Lung (tissue), 12 donors: ENCODE results near the gene FOXA2. TPM values are rescaled to one million over a fixed set of nuclear protein-coding genes. Genes with fewer than 3 reads are reported as not detected.

Source experiments
- ATAC-seq: fragments of 200-7000 bp; cut with Tn5 transposase; one replicate; pipeline ENCODE4 v1.9.1; 2020; ENCODE audit warnings: moderate number of reproducible peaks; ENCODE audit not compliant: insufficient read depth, low FRiP score
- DNase-seq, 3 donors: peaks; one replicate each; pipeline ENCODE4 v3.0.0-alpha.2; 2013 to 2017
- H3K27ac ChIP-seq, 2 donors: one replicate each; pipeline ENCODE4 v1.5.1; 2013; ENCODE audit warnings: mild to moderate bottlenecking in 2 of 2, moderate library complexity in 2 of 2, control low read depth in 1 of 2, inconsistent platforms in 1 of 2, low read depth in 1 of 2, low read length in 1 of 2
- H3K27me3 ChIP-seq, 3 donors: one replicate each; pipeline ENCODE4 v1.5.1; 2013; ENCODE audit warnings: low read length in 2 of 3; ENCODE audit not compliant: control insufficient read depth in 3 of 3, insufficient read depth in 3 of 3
- H3K36me3 ChIP-seq, 4 donors: one replicate each; pipeline ENCODE4 v1.5.1; 2013; ENCODE audit warnings: low read length in 4 of 4, mild to moderate bottlenecking in 1 of 4, moderate library complexity in 1 of 4; ENCODE audit not compliant: control insufficient read depth in 4 of 4, insufficient read depth in 4 of 4
- H3K4me1 ChIP-seq, 5 donors: one replicate each; pipeline ENCODE4 v1.5.1; 2013; ENCODE audit warnings: low read length in 5 of 5, mild to moderate bottlenecking in 2 of 5, moderate library complexity in 1 of 5; ENCODE audit not compliant: control insufficient read depth in 5 of 5, insufficient read depth in 5 of 5
- H3K4me3 ChIP-seq: one replicate; pipeline ENCODE4 v1.5.1; 2013; ENCODE audit warnings: mild to moderate bottlenecking, control low read depth, moderate library complexity
- H3K9ac ChIP-seq, 2 donors: one replicate each; pipeline ENCODE4 v1.5.1; 2013; ENCODE audit warnings: low read length in 2 of 2, control low read depth in 1 of 2; ENCODE audit not compliant: insufficient read depth in 1 of 2
- H3K9me3 ChIP-seq, 4 donors: one replicate each; pipeline ENCODE4 v1.5.1; 2013; ENCODE audit warnings: low read length in 3 of 4, mild to moderate bottlenecking in 1 of 4, moderate library complexity in 1 of 4; ENCODE audit not compliant: control insufficient read depth in 4 of 4, insufficient read depth in 3 of 4
- WGBS, 2 donors: extraction: QIAGEN DNeasy Blood & Tissue Kit; methylation state at CpG; one replicate each; pipeline ENCODE4 v1.1.7; 2013; 5-methylcytosine and 5-hydroxymethylcytosine counted together
- polyA plus RNA-seq, 2 donors: library from polyadenylated mRNA; stranded (reverse); fragments of 200-250 nt; gene quantifications; one replicate each; pipeline ENCODE4 v1.2.1, GENCODE V29; 2013
- total RNA-seq, 2 donors: library from RNA; depleted of rRNA in 1 of 2; stranded (reverse); fragments of >200 nt in 1 of 2; gene quantifications; one replicate each; pipeline ENCODE4 v1.2.1, GENCODE V29; 2014 to 2021
- TF ChIP-seq, protein P1 (sequence below): IDR thresholded peaks from 2 replicates; pipeline ENCODE4 v1.5.1; 2012; ENCODE audit warnings: mild to moderate bottlenecking; ENCODE audit errors: control extremely low read depth, extremely low read depth
- donor health status: control.
- donor health status: control.
- donor health status: Bipolar disorder and iron deficiency.
- donor health status: healthy.
- donor health status: DM: yes; HTN: yes; CAD: no.

The FOXA2 gene
- total and polyA plus RNA-seq, 4 donors = 10.0 to 39.5 (median 17.6) TPM

DNA sequence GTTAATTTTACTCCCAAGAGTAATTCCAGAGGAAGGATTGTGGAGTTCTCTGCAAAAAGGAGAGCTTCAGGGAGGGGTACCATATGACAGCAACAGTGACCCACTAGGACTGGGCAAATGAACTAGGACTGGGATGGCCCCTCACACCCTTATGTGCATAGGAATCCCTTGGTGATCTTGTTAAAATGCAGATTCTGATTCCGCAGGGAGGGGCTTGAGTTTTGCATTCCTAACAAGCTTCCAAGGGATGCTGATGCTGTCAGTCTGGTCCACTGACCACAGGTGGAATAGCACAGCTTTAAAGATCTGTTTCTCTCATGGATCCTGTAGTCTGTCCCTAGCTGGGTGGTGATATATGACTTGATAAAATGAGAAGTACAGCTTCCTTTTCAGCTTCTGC lies 6.3 kb upstream of the FOXA2 start:
- H3K27ac ChIP-seq = no peak overlapping the region
- no peak overlapping the region for H3K4me3 ChIP-seq
- TF ChIP-seq, protein P1, sequence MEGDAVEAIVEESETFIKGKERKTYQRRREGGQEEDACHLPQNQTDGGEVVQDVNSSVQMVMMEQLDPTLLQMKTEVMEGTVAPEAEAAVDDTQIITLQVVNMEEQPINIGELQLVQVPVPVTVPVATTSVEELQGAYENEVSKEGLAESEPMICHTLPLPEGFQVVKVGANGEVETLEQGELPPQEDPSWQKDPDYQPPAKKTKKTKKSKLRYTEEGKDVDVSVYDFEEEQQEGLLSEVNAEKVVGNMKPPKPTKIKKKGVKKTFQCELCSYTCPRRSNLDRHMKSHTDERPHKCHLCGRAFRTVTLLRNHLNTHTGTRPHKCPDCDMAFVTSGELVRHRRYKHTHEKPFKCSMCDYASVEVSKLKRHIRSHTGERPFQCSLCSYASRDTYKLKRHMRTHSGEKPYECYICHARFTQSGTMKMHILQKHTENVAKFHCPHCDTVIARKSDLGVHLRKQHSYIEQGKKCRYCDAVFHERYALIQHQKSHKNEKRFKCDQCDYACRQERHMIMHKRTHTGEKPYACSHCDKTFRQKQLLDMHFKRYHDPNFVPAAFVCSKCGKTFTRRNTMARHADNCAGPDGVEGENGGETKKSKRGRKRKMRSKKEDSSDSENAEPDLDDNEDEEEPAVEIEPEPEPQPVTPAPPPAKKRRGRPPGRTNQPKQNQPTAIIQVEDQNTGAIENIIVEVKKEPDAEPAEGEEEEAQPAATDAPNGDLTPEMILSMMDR = no peak
- H3K9me3 ChIP-seq = peaks cover 0 to 2% (median 0%) of the 10 kb centered on the region in 4 donors
- ATAC-seq (no peak), DNase-seq (no peak)
- H3K4me1 ChIP-seq = peaks cover 0 to 3% (median 0%) of the 10 kb centered on the region in 5 donors
- 23 to 26% methylated on average over 1 of the region's 1 CpG for WGBS, 2 donors
- no peak overlapping the region for H3K9ac ChIP-seq
- peaks cover 0 to 70% (median 69%) of the 10 kb centered on the region in 3 donors for H3K27me3 ChIP-seq
- H3K36me3 ChIP-seq = no peaks in the 10 kb centered on the region

DNA sequence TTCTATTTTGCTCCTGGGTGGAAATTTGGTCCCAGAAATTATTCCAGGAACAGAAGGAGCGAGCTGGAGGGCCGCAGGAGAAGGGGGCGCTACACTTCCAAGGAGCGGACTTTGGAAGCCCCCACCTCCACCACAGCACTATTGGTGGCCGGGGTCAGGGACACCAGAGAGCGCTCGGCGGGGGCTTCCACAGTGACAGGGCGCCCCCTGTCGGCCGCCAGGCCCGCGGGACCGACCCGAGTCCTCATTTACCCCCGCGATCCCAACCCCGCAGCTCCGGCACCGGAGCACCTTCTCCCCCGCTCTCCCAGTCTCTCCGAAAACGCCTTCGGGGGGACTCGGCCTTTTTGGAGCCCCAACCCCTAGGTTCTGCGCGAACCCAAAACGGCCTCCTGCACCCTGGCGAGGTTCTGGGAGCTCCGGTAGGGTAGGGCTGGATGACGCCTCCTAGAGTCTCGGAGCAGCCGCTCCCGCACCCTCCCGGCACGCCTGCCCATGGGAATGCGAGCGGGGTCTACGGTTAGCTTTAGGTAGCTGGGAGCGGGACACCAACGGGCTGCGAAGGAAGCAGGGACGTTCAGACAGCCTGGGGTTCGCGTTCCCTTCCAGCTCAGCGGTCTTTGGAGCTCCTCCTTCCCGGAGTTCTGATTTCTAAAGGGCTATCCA lies 2.4 kb upstream of the FOXA2 start:
- no peak overlapping the region for H3K4me3 ChIP-seq
- H3K4me1 ChIP-seq = peaks cover 0 to 12% (median 3%) of the 10 kb centered on the region in 5 donors
- DNase-seq (peak in 1 of 3 donors; percentile 60), ATAC-seq (no peak)
- WGBS, 2 donors = 5 to 8% methylated on average over 45 to 47 of the region's 47 CpGs
- no peak overlapping the region for H3K27ac ChIP-seq
- TF ChIP-seq, protein P1 = no peak
- H3K9me3 ChIP-seq = peaks cover 0 to 2% (median 1%) of the 10 kb centered on the region in 4 donors
- H3K36me3 ChIP-seq = no peaks in the 10 kb centered on the region
- peaks cover 0 to 77% (median 65%) of the 10 kb centered on the region in 3 donors for H3K27me3 ChIP-seq
- peak overlapping the region; percentile 11 to 17 for H3K9ac ChIP-seq

DNA sequence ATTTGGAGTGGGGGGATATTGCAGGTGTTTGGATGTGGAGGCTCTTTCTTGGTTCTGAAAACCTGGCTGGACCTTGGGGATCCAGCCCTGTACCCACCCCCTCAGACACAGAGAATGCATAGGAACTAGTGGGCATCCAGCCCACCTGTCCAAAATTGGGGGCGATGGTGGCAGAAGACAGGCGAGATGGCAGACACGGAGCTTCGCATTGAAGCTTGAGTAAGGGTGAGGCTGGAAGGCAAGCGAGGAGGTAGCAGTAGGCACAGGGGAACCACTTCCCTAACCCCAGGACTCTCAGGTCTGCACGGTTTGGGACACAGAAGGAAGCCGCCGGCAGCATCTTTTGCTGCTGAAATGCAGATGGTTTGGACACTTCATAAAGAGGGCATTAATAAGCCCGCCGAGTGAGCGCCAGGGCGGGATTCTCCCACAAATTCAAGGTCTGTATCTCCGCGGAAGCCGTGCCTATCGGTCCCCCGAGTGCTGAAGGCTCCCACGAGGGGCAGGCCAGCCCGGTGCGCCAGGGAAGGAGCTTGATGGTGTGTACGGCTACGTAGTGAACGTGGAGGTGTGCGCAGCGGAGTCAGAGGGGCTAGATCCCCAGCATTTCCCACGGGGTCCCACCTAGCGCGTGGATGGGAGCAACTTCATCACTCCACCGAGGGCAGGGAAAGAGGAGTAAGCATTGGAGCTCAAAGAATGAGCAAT lies 1.6 kb upstream of the FOXA2 start:
- no peak overlapping the region for H3K9ac ChIP-seq
- H3K27me3 ChIP-seq = peaks cover 0 to 78% (median 68%) of the 10 kb centered on the region in 3 donors
- no peak overlapping the region for H3K4me3 ChIP-seq
- WGBS, 2 donors = 19 to 31% methylated on average over 29 of the region's 29 CpGs
- H3K36me3 ChIP-seq = no peaks in the 10 kb centered on the region
- ATAC-seq = no peak
- peaks cover 0 to 12% (median 3%) of the 10 kb centered on the region in 5 donors for H3K4me1 ChIP-seq
- H3K9me3 ChIP-seq = peaks cover 0 to 2% (median 1%) of the 10 kb centered on the region in 4 donors
- no peak overlapping the region for H3K27ac ChIP-seq
- no peak for DNase-seq
- TF ChIP-seq, protein P1 = no peak
